GM21360 (cell line): ENCODE measurements around the gene TXNRD2.

Experiments used
- ATAC-seq: cut with Tn5 transposase; IDR thresholded peaks from one replicate; pipeline ENCODE4 v1.9.1; 2021; ENCODE audit warnings: mild to moderate bottlenecking, moderate library complexity; ENCODE audit not compliant: unreplicated experiment

The TXNRD2 gene

GRCh38 chr22:19941365-19942082 lies at the start of gene TXNRD2, which contains the start of gene COMT:
TSS of gene TXNRD2 (minus strand) at chr22:19941818. CDS start at chr22:19941803, 15 bp downstream.
TSS of gene COMT (plus strand) at chr22:19941772. CDS start at chr22:19962527, 20,755 bp downstream.
- ATAC-seq: no peak

- ATAC-seq: no peak
These were observed 49.7 kb upstream of the TXNRD2 start for GRCh38 chr22:19991395-19991644.

GRCh38 chr22:19990609-19991394 lies 49.2 kb upstream of the TXNRD2 start:
- no peak for ATAC-seq

DNA sequence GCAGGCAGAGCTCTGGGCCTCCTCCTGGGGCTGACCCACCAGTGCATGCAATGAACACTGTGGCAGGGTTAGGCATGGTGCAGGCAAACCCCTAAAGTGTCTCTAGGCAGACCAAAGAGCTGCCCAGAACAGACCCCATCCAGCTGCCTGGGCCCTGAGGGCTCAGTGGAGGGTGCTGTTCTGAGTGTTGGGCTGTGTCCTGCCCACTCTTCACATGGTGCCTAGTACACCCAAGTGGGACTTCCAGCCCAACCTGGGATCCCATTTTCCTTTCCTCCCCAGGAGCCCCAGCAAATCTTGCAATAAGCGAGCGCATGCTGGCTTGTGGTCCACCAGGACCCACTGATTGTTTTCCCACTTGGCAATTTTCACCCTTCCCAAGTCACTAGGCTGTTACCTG lies 48.6 kb upstream of the TXNRD2 start:
- ATAC-seq: no peak

DNA sequence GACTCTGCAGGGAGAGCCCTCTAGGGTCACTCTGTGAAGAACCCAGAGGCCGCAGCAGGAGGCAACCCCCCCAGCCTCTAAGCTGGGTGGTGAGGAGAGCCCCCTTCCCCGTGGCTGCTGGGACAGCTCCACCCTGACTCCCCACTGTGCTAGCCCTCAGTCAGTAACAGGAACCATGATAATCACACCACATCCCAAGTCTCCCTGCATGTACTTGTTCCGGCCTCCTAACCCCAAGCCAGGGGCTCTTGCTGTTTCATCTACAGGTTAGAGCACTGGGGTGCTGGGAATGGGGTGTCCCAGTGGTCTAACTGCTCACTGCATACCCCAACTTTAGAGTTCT lies 48.1 kb upstream of the TXNRD2 start:
- no peak for ATAC-seq

GRCh38 chr22:19988965-19989724 lies 47.5 kb upstream of the TXNRD2 start:
- ATAC-seq: no peak

DNA sequence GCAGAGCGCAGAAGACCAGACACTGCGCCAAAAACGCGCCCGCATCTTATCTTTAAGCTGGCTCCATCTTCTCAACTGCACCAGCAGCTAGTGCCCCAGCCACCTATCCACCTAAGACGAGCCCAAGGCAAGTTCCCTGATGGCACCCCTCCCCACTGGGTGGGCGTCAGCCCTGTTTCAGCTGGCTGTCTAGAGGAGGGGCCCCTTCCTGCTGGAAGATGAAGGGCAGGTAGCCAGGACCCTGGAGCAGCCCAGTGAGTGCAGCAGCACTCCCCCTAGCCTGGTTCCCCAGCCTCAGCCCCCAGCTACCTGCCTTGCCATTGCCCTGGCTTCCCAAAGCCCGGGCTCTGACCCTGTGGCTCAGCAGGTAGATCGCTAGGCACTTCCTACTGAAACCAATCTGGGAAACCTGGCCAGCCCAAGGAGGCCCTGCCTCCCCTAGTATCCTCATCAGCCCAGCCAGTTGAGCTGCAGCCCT lies 46.8 kb upstream of the TXNRD2 start:
- no peak for ATAC-seq

- ATAC-seq: no peak
These were observed 46.0 kb upstream of the TXNRD2 start for GRCh38 chr22:19987394-19988306.

GRCh38 chr22:19986410-19987341 lies 45.1 kb upstream of the TXNRD2 start:
- ATAC-seq: peak; percentile 56

DNA sequence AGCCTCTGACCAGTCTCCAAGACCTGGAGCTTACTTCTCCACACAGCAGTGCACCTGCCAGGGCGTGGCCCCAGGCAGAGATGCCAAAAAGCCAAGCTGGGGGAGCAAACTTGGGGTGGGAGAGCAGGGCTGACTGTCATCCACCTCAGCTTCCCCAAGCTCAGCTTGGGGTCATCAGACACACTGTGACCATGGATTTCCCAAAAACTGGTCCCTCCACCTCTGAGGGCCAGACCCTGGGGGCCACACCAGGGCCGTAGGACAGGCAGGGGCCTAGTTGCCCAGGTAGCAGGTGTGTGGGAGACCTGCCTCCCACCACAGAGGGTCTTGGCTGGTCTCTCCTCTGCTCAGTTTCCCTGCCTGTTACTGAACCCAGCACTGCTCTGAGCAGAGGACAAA lies 44.4 kb upstream of the TXNRD2 start:
- ATAC-seq: no peak

DNA sequence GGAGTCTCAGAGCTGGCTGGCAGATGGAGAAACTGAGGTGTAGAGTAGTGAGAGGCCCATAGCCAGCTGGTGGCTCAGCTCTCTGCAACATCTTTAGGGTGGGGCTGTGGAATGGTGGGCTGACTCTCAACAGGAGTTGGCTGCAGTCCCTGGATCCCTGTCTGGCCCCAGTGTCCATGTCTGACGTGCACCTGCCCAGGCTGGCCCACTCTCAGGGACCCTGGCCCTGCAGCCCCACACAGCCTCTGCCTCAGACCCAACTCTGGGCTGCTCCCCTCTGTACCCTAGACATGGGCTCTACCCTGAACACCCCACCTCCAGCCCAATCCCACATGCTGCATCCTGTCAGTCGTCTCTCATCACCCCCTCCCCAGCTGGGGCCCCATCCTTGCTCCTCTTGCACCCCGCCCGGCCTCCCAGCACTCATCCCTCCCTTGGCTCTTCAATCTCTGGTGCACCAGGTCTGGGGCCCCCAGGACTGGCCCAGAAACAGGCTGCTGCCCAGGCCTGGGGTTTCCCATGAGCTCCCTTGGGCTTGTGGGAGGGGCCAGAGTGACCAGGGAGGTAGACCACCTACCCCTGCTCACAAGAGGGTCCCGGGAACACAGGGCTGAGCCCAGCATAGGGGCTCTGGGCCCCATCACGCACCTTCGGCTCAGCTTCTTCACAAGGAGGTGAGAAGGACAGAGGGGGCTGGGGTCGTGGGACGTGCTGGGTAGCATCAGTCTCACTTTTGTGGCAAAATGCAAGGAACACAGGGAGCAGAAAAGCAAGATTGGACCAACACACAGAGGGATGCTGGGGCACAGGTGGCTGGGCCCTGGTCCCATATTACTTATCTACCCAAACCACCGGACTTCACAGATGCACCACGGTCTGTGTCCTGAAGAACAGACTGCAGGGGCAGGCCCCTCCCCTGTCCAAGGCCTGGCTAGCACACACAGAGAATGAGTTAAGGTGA lies 43.5 kb upstream of the TXNRD2 start:
- no peak for ATAC-seq

GRCh38 chr22:19984201-19984753 lies 42.7 kb upstream of the TXNRD2 start:
- no peak for ATAC-seq

DNA sequence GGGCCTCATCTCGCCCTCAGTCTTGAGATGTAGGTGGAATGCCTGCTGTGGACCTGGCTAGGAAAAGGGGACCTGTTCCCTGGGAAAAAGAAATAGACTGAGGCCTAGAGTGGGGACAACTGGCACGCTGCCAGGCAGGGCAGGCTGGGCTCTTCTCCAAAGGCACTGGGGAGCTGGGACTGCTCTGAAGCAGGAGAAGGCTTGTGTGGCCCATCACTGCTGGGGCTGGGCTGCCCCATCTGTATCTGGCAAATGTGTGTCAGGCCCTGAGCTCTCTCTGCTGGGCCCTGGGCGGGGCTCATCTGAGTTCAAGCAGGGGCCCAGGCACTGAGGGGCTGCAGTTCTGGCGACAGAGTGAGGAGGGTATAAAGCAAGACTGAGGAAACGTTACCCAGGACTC lies 42.1 kb upstream of the TXNRD2 start:
- no peak for ATAC-seq

DNA sequence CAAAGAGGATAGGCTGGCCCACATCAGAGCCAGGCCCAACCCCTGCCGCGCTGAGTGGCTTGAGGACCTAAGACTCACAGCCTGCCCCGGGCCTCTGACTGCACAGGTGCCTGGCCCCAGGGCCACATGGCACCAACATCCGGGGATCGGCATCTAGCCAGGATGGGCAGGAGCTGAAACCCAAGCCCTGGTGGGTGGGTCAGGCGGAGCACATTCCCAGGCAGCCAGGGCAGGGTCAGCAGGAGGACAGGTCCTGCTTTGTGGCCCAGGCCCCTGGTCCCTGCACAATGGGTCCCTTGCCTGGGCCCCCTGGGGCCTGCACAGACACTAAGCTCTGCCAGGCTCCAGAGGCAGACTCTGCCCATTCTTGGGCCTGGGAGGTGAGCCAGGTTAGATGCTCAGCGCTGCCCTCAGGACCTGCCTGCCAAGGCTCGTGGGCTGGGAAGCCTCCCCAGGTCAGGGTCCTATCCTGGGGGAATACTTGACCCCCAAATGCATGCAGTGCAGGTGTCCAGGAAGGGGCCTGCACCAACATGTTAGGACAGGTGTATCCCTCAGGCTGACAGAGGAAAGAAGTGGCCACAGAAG lies 41.5 kb upstream of the TXNRD2 start:
- ATAC-seq: no peak

- no peak for ATAC-seq
These were observed 40.6 kb upstream of the TXNRD2 start for GRCh38 chr22:19981961-19982920.

DNA sequence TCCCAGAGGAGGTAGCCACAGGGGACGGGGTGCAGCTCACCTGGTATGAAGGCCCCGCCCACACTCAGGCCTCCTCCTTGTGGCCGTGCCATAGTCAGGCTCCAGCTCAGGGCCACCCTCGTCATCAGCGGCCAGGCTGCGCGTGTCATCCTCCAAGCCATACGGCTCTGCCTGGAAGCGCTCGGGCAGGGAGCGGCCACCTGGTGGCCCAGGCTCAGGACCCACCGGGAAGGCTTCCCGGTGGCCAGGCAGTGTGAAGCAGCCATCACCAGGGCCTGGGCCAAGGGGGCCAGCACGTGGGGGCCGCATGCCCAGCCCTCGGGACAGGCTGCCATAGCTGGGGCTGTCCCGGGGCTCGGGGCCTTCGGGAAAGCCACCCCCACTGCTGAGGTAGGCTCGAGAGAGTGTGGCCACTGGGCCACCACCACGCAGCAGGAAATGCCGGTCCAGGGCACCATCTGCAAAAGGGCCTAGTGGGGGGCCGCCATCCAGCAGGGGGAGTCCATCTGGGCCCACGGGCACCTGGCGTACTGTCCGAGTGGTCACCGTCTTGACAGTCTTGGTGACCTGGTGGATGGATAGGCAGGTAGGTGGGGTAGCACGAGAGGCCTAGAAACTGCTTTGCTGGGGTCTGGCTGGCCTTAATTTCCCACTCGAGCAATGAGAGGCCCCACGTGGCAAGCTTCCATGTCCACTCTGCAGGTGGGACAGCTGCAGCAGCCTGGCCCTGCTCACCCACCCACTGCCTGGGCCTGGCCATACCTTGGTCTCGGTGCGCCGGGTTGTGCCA lies 39.7 kb upstream of the TXNRD2 start:
- no peak for ATAC-seq
